Type B pancreatic cell (in vitro differentiated cells): ENCODE results near the gene NDUFV2. TPM values are rescaled to one million over a fixed set of nuclear protein-coding genes. Genes with fewer than 3 reads are reported as not detected.
A peak's percentile ranks its signal among the peaks of the same experiment; 100 is the strongest.

Source experiments
- DNase-seq: peaks from one replicate; pipeline ENCODE4 v3.0.0; 2021; ENCODE audit warnings: mixed read lengths; ENCODE audit not compliant: unreplicated experiment; ENCODE audit errors: extremely low spot score
- H3K27ac Mint-ChIP-seq: 2 replicates; pipeline ENCODE4 v1.8.0; 2021; ENCODE audit warnings: mild to moderate bottlenecking, mixed read lengths
- H3K27me3 Mint-ChIP-seq: 2 replicates; pipeline ENCODE4 v1.8.0; 2021; ENCODE audit warnings: mixed read lengths
- H3K36me3 Mint-ChIP-seq: 2 replicates; pipeline ENCODE4 v1.8.0; 2021; ENCODE audit warnings: mixed read lengths
- H3K4me1 Mint-ChIP-seq: one replicate; pipeline ENCODE4 v1.8.0; 2021; ENCODE audit warnings: mixed read lengths; ENCODE audit not compliant: unreplicated experiment
- H3K4me3 Mint-ChIP-seq: 2 replicates; pipeline ENCODE4 v1.8.0; 2021; ENCODE audit warnings: mild to moderate bottlenecking, mixed read lengths
- H3K9me3 Mint-ChIP-seq: 2 replicates; pipeline ENCODE4 v1.8.0; 2021; ENCODE audit warnings: mixed read lengths
- CTCF ChIP-seq: fragments of 200-600 bp; sonication (generic); conservative IDR thresholded peaks from 2 replicates; pipeline ENCODE4 v1.5.0; 2021; ENCODE audit warnings: antibody characterized with exemption, mild to moderate bottlenecking
- total RNA-seq: library from RNA; stranded (reverse); gene quantifications from 2 replicates; pipeline ENCODE4 v1.2.1, GENCODE V29; 2021; ENCODE audit warnings: low replicate concordance

The NDUFV2 gene
- total RNA-seq, 1 donor from 2014 or later, result 135 TPM

GRCh38 chr18:9096007-9096371, 6.5 kb upstream of the NDUFV2 start:
- Mint-ChIP-seq H3K27me3 (no peaks in the 10 kb centered on the region), H3K27ac (peak overlapping the region; percentile 70), H3K4me1 (peaks cover 25% of the 10 kb centered on the region), H3K36me3 (no peaks in the 10 kb centered on the region), H3K4me3 (no peak overlapping the region), H3K9me3 (peaks cover 5% of the 10 kb centered on the region)
- TF ChIP-seq CTCF, result no peak
- no peak for DNase-seq

- no peak for TF ChIP-seq CTCF
- H3K4me3 Mint-ChIP-seq, result no peak overlapping the region
- peaks cover 25% of the 10 kb centered on the region for H3K4me1 Mint-ChIP-seq
- H3K9me3 Mint-ChIP-seq, result peaks cover 5% of the 10 kb centered on the region
- no peaks in the 10 kb centered on the region for H3K27me3 Mint-ChIP-seq
- H3K27ac Mint-ChIP-seq, result no peak overlapping the region
- no peak for DNase-seq
- no peaks in the 10 kb centered on the region for H3K36me3 Mint-ChIP-seq
Observed at GRCh38 chr18:9096685-9097084, 5.8 kb upstream of the NDUFV2 start.

- no peaks in the 10 kb centered on the region for H3K27me3 Mint-ChIP-seq
- H3K9me3 Mint-ChIP-seq, result peaks cover 5% of the 10 kb centered on the region
- no peak overlapping the region for H3K4me3 Mint-ChIP-seq
- H3K36me3 Mint-ChIP-seq, result no peaks in the 10 kb centered on the region
- no peak overlapping the region for H3K27ac Mint-ChIP-seq
- no peak for DNase-seq
- peaks cover 25% of the 10 kb centered on the region for H3K4me1 Mint-ChIP-seq
- no peak for TF ChIP-seq CTCF
Observed at GRCh38 chr18:9097349-9097748, 5.2 kb upstream of the NDUFV2 start.

GRCh38 chr18:9100796-9101195, 1.7 kb upstream of the NDUFV2 start:
- Mint-ChIP-seq H3K27me3 (no peaks in the 10 kb centered on the region), H3K4me1 (peaks cover 32% of the 10 kb centered on the region), H3K9me3 (no peaks in the 10 kb centered on the region), H3K27ac (peak overlapping the region; percentile 3), H3K36me3 (peaks cover 6% of the 10 kb centered on the region), H3K4me3 (peak overlapping the region; percentile 26)
- no peak for DNase-seq
- no peak for TF ChIP-seq CTCF

- H3K4me3 Mint-ChIP-seq, result peak overlapping the region; percentile 92
- peaks cover 6% of the 10 kb centered on the region for H3K36me3 Mint-ChIP-seq
- DNase-seq, result no peak
- TF ChIP-seq CTCF, result no peak
- H3K27me3 Mint-ChIP-seq, result no peaks in the 10 kb centered on the region
- peaks cover 42% of the 10 kb centered on the region for H3K4me1 Mint-ChIP-seq
- H3K27ac Mint-ChIP-seq, result peak overlapping the region; percentile 91
- no peaks in the 10 kb centered on the region for H3K9me3 Mint-ChIP-seq
Observed at GRCh38 chr18:9101730-9102507, 580 bp upstream of the NDUFV2 start.
